ENCODE data around the gene EDC4. TPM values are rescaled to one million over a fixed set of nuclear protein-coding genes. Genes with fewer than 3 reads are reported as not detected.

EDC4 gene
- total and polyA plus RNA-seq, 2 of the 8 experiments (the other 6 are each of a cell fraction or from before 2014, with no cell fraction given): 58.5 to 72.7 TPM

DNA sequence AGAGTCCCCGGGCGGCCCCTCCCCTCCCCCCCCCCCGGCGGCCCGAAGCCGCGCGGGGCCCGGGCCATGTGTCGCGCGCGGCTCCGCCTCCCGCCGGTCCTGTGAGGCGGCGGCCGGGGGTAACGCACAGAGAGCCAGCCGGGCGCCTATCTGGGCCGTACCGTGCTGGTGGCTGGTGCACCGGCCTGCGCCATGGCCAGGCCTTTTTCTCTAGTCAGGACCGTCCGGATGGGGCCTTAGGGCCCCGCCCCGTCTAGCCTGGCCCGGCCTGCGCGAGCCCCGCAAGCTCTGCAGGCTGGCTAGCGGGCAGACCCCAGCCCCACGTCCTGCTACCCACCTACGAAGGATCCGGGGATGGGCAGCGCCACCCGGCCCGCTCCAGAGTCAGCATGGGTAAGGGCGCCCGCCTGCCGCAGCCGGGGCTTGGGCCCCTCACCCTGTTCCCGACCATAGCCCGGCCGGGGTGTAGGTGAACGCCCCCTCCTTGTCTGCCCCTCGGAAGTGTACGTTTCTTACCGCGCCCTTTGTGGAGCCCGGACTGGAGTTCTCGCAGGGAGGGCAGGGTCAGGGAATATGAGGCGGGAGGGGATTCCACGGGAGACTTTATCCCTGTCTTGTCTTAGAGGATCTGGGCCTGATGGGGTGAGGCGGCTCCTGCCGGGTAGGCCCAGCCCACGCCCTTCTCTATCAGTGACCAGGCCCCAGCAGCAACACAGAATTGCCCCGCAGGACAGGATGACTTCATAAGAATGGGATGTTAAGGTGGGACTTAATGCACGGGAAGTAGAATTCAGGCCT lies 25.6 kb upstream of the EDC4 start, which contains the start of gene CENPT (continued):
- peak in 1 of 2 experiments; percentile 19; a peak in 1 of 3 replicates for TF ChIP-seq POLR2A (IDR thresholded peaks at IDR 0.05; ENCODE audit: control extremely low read depth in 1 of 2, low read depth in 2 of 2, low read length in 2 of 2)

All from H1 (cell line).